LNCaP clone FGC (cell line): ENCODE measurements around the gene GNS.

Experiments
- DNase-seq: peaks from one replicate; pipeline ENCODE4 v3.0.0-alpha.2; 2011; ENCODE audit warnings: low read depth
- H3K4me3 ChIP-seq: 2 replicates; pipeline ENCODE4 v1.5.1; 2011; ENCODE audit warnings: mild to moderate bottlenecking, low read depth, low read length, control low read depth
- CTCF ChIP-seq: IDR thresholded peaks from 2 replicates; pipeline ENCODE4 v1.5.1; 2012; ENCODE audit warnings: mild to moderate bottlenecking; ENCODE audit not compliant: control insufficient read depth, insufficient read depth; ENCODE audit errors: extremely low read depth

GNS gene

GRCh38 chr12:64679487-64680001 lies 79.7 kb downstream of the GNS start:
- peak overlapping the region; percentile 27 for H3K4me3 ChIP-seq
- peak; percentile 80 for DNase-seq
- no peak for TF ChIP-seq CTCF

- TF ChIP-seq CTCF = no peak
- DNase-seq = no peak
- H3K4me3 ChIP-seq = no peak overlapping the region
Measured at GRCh38 chr12:64678835-64679234, 80.4 kb downstream of the GNS start.

GRCh38 chr12:64678248-64678647 lies 81.0 kb downstream of the GNS start:
- DNase-seq = no peak
- H3K4me3 ChIP-seq = no peak overlapping the region
- TF ChIP-seq CTCF = 0 out of 2 replicates have a peak, but pooled peaks have one; percentile 14

GRCh38 chr12:64675795-64676194 lies 83.4 kb downstream of the GNS start:
- DNase-seq = no peak
- no peak for TF ChIP-seq CTCF

GRCh38 chr12:64674367-64674922 lies 84.8 kb downstream of the GNS start:
- no peak for DNase-seq
- H3K4me3 ChIP-seq = no peak overlapping the region
- no peak for TF ChIP-seq CTCF

More at GRCh38 chr12:64675795-64676194, 83.4 kb downstream of the GNS start:
- H3K4me3 ChIP-seq = no peak overlapping the region

- peak; percentile 67 for DNase-seq
- no peak overlapping the region for H3K4me3 ChIP-seq
Measured at GRCh38 chr12:64673490-64674169, 85.6 kb downstream of the GNS start.

More at GRCh38 chr12:64673490-64674169, 85.6 kb downstream of the GNS start:
- TF ChIP-seq CTCF = no peak
